GM21526 (cell line): ENCODE measurements around the gene GTPBP3.

Source experiments
- ATAC-seq: cut with Tn5 transposase; IDR thresholded peaks from one replicate; pipeline ENCODE4 v1.9.1; 2021; ENCODE audit warnings: moderate library complexity; ENCODE audit not compliant: unreplicated experiment, low FRiP score

The GTPBP3 gene

DNA sequence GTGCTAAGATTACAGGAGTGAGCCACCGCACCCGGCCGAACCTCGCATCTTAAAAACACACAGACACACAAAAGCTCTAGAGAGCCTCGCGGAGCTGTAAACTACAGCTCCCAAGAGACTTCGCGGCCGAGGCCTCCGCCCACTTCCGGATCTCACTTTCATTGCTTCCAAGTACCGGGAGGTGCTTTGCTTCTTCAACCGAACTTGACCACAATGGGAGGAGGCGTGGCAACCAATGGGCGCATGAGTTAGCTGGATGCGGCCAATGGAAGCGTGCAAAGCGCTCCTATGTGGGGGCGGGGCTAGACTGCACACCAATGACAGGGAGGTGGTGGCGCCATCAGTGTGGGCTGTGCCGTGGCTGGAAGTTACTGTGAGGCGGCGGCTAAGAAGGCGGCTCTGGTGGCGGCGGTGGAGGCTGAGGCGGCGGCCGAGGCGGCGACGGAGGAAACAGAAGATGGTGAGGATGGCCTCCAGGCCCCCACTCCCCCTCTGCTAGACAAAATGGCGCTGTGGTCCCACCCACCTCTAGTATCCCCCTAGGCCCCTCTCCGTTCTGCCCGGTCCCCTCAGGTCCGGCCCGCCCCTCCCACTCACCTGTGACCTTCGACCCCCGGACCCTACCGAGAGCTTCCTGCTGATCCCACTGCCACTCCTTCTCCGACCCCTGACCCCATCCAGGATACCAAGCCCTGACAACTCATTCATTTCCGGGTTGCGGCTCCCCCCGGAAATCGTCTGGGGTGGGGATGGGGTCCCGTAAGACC, 28.0 kb upstream of the GTPBP3 start, which contains the start of gene DDA1:
DDA1 (plus strand) TSS at position 366 of the 767 bp plus-strand sequence; CDS start at position 458, 92 bp downstream.
- peak; percentile 56 for ATAC-seq

DNA sequence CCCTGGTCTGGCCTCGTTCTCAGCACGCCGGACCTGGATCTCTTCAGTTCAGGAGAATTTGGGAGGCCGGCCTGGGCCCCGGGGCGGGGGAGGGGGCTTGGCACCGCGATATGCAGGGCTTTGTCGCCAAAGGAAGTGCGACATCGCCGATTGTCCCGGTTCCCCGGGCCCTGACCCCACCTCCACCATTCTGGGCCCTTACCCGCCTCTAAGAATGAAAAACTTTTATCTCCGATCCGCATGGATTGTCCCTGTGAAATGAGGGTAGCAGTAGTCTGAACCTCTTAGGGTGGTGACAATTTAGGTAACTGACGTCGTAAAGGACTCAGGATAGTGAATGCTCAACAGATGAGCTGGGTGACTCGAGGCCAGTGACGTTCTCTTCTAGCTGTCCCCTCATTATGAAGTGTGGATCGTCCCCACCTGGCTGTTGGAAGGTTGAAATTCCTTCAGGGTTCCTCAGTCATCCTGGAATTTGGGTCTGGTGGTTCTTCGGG, 27.3 kb upstream of the GTPBP3 start:
- no peak for ATAC-seq

DNA sequence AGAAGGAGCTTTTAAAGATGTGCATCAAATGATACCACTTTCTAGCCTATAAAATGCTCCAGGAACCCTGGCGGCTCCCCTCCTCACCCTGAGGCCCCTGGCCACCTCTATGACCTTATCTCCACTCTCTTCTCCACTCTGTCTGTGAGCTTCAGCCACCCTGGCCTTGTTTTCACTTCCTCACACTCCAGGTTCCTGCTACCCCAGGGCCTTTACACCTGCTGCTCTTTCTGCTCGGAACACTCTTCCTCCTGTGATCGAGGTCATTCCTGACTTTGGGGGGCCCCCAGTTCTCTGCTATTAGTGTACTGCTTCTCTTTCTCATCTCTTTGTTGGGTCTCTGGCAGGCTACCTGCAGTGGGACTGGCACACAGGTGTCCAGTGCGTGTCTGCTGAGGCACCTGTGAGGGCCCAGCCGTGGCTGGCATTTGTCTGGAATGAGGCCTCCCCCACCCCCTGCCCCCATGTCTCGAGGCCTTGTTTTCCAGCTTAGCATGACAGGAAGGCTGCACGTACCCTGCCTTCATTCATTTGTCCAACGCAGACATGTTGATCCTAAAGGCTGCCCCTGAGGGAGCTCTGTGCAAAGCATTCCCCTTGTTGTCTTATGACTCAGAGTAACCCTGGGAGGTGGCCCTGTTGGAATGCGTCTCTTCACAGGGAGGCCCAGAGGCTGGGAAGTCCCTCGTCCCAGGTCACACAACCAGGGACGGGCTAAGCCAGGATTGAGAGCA, 25.7 kb upstream of the GTPBP3 start:
- no peak for ATAC-seq

DNA sequence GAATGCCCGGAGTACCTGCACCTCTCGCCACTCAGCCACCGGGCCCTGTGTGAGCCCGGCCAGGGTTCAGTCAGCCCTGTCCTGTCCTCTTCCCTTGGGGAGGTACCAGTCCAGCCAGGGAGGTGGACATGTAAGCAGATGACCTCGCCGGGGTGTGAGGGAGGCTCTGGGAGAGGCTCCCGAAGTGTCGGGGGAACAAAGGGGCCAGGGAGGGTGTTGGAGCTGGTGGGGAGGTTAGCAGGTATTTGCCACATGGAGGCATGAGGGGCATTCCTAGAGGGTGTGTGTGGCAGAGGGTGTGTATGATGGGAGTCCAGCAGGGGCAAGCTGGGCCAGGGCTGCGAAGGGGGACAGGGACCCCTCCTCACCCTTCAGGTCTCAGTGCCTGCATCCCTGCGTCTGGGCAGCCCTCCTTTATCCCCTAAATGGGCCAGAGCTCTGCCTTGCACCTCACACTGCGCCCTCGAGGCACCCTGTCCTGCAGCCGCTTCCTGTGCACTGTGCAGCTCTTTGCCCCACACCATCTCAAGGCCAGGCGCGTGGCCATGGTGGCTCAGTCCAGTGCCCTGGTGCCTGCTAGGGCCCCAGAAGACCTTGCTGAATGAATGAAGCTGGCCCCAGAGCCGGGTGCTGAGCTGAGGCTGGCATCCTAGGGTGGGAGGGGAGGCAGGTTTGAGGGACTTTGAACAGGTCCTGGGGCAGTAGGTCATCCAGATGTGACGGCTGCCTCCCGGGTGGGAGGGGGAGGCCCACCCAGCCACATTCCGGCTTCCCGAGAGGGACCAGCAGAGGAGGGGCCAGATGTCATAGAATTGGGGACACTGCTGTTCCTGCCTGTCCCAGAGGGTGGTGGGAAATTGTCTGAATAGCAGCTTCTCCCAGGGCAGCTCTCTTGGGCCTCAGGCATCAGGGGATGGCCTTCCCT, 24.9 kb upstream of the GTPBP3 start:
- no peak for ATAC-seq

DNA sequence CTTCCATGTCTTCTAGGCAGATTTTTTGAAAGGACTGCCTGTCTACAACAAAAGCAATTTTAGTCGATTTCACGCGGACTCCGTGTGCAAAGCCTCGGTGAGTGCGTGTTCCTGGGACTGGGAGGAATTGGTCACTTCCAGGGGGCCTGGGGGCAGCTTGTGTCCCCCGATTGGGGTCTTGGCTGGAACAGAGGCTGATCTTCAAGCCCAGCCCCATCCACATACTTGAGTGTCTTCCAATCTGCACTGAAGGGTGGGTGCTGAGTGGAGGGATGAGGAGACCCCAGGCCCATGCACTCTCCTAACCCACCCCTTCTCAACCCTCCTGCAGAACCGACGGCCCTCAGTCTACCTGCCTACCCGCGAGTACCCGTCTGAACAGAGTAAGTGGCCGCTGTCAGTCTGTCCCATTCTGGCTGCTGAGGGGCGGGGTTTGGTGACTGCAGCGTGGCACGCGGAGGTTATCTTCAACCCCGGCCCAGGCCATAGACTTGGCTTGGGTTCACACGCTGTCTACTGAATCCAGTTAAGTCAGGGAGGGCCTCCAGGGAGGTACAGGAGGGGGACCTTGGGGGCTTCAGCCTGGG, 23.3 kb upstream of the GTPBP3 start:
- ATAC-seq = no peak

DNA sequence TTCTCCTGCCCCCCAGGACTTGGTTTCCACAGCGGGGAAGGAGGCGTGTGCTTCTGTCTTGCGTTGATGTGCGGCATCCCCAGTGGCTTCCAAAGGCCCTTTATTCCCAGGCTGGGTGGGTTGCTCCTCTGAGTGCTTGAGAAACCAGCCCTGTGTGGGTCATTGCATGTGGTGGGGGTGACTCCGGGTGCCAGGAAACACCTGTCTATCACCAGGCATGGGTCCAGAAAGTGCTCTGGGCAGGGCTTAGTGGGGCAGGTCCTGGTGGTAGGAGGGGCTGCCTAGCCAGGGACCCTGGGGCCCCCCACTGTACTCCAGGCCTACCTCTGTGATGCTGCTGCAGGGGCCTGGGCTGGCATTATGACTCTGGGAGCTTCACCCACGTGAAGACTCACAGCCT, 18.4 kb upstream of the GTPBP3 start:
- no peak for ATAC-seq

DNA sequence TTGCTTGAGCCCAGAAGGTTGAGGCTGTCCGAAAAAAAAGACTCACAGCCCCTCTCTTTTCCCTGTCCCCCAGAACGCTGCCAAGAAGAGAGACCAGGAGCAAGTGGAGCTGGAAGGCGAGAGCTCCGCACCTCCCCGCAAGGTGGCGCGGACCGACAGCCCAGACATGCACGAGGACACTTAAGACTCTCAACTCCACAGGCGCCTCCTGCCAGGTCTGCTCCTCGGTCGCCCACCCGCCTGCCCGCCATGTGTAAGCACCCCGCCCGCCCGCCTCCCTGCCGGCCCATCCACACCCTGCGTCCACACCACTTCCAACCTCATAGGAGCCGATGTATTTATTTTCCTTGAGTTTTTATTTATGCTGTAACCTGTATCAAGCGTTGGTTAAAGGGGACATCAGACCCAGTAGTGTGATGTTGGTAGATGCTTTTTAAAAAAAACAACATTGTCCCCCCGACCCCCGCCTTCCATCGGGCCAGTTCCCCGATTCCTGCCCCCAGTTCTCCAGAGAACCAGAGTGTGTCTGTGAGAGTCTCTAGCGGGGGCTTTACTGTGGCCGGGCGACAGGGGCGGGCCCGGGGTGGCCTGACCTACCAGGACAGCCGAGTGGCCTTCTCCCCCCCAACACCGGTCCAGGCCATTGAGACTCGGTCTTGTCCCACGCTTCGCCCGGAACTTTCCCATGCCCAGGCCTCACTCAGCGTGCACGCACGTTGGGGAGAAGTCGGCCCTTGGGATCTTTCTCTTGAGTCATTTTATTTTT, 17.7 kb upstream of the GTPBP3 start:
- no peak for ATAC-seq

DNA sequence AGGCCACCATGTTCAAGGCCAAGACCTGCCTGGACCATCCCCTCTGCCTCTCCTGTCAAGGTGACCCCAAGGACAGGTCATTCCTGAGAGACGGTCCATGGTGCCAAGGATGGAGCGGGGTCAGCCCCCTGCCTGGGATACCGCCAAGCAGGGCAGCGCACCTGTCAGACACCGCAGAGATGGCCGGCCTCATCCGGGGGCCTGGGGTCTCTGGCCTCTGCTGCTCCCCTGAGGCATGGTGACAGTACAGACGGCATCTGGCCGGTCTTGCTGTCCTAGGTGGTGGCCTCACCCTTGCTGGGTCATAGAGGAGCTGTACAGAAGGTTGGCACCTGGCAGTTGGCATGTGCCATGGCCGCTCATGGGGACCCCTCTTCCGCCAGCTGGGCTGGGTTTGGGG, 16.9 kb upstream of the GTPBP3 start:
- no peak for ATAC-seq

DNA sequence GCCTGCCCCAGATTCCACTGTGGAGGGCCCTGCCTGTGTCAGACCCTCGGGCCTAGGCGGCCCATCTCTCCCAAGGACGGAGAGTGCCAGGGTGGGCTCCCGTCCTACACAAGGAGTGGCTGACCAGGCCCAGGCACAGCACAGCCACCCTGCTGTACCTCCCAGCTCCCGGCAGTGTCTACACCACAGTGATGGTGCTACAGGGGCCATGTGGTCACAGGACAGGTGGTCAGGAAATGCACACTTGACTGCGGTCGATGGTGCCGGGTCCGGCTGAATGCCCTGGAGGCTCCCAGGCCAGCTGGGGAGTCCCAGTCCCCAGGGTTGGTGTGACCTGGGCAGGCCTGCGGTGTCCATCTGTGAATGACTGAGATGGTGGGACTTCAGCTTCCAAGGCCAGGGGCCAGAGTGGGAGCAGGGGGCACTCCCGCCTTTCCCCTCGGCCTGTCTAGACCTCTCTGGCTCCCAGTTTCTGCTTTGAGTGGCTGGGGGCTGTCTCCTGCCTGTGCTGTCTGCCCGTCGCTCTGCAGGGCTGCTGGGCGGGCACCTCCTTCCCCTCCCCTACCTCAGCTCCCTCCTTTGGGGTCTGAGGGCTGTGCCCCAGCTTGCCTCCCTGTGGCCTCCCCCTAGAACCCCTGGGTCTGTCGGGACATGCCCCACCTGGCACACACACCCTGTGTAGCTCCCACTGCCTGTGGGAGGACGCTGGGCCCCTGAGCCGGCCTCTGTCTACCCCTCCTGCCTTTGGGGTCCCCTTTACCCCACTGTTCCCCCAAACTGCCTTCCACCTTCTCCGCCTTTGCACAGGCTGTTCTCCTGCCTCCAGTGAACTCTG, 15.5 kb upstream of the GTPBP3 start:
- ATAC-seq = no peak

DNA sequence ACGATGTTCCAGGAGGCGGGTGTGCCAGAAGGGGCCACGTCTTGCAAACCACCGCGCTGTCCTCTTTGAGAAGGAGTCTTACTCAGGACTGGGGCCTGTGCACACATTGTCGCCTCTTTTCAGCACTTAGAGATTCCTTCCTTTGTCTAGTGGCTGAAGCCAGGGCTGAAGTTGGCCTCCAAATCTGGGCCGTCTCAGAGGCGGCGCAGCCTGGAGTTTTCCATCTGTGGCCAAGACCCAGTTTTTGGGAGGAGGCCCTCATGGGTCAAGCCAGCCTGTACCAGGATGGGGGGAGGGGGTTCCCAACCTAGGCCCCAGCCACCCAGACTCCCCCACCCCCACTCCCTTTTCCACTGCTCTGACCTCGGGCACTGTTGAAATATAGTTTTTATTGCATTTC, 14.5 kb upstream of the GTPBP3 start:
- ATAC-seq = no peak

DNA sequence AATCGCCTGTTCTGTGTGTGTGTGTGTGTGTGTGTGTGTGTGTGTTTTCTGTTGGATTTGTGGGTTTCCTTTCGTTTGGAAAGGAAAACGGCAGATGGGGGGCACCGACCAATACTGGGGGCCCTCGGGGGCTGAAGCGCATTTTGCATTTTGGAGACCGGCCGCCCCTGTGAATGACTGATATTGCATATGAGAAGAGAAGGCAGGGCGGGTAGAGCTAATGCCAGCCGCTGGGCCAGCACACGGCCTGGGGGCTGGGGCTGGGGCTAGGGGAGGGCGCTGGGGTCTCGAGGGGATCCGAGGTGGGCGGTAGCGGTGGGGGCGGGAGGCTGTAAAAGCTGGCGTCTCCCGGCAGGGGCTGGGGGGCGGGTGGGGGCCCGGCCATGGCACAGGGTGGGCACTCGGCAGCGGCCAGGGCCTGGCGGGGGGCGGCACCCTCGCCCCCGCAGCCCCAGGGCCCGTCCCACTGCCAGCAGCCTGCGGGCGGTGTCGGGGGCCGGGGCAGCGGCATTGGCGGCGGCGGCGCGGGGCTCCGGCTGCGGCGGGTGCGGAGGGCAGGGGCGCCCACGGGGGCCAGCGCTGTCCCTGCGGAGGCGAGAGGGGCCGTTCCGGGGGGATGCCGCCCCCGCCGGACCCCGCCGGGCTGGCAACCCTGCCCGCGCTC, 13.9 kb upstream of the GTPBP3 start:
- no peak for ATAC-seq

DNA sequence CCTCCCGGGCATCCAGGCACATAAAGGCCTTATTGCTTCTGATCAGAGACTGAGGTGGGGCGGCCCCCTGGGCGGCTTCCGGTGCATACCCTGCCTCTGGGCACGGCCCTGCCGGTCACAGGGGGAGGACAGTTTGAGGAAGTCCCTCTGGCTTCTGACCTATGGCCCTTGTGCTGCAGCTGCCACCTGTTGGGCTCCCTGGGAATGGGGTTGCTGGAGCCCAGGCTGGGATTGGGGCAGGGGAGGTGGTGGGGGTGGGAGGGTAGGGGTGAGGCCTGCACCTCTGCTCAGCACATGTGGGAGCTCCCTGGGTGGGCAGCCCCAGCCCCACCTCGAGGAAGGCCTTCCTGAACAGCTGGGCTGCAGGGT, 13.4 kb upstream of the GTPBP3 start:
- ATAC-seq = no peak

DNA sequence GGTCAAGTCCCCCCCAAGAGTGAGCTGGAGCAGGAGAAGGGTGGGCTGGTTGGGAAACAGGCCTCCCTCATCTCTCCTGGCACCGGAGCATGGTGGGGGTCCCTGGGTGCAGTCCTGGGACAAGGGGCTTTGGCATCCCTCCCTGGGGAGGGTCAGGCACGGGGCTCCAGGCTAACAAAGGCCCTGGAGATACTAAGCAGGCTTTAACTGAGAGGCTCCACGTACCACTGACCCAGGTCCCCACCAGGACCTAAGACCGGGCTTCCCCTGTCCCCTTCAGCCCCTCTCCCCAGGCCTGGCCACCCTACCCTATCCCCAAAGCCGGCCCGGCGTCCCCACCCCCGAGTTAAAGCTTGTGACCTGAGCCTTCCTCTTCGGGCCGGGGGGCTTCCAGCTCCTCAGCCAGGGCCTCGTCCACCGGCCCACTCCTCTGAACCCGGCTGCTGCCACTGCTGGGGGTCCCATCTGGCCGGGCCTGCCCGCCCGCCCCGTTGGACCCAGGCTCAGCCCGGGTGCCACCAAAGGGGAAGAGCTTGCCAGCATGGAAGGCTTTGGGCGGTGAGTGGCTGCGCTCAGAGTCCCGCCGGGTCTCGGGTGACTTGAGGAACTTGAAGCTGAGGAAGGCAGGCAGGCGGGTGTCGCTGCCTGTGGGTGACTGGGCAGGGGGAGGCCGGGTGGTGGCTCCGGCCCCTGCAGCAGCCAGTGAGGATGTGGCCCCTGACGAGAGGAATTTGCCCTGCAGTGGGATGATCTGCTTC, 12.8 kb upstream of the GTPBP3 start:
- ATAC-seq = no peak

DNA sequence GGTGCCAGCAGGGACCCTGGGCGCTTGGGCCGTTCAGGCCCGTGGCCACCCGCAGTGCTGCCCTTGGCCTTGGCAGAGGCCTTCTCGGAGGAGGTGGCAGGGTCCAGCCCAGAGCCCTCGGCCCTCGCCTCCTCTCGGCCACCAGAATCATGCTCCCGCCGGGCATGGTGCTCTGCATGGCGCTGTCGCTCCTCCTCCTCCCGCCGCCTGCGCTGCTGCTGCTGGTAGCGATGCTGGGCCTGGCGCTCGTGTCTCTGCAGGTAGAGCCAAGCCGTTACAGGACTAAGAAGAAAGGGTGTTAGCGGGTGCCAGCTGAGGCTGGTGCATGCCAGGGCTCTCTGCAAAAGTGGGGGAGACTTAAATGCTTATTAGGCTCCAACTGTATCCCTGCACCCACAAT, 12.2 kb upstream of the GTPBP3 start:
- ATAC-seq = no peak

DNA sequence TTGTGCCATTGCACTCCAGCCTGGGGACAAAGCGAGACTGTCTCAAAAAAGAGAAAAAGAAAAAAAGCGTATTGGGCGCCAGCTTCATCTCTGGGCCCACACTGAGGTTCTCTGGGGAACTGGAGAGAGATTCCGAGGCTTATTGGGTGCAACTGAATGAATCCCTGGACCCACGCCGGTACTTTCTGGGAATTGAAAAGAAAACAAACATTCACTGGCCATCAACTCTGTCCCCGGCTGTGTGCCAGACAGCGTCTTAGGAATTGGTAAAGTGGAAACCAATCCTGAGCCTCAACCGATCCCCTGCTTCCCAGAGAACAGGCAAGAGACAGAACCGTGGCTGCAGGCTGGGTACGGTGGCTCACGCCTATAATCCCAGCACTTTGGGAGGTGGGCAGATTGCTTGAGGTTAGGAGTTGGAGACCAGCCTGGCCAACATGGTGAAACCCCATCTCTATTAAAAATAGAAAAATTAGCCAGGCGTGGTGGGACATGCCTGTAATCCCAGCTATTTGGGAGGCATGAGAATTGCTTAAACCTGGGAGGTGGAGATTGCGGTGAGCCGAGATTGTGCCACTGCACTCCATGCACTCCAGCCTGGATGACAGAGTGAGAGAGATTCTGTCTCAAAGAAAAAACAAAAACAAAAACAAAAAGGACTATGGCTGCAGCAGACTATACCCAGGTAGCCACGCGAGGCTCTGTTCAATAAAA, 11.3 kb upstream of the GTPBP3 start:
- no peak for ATAC-seq

DNA sequence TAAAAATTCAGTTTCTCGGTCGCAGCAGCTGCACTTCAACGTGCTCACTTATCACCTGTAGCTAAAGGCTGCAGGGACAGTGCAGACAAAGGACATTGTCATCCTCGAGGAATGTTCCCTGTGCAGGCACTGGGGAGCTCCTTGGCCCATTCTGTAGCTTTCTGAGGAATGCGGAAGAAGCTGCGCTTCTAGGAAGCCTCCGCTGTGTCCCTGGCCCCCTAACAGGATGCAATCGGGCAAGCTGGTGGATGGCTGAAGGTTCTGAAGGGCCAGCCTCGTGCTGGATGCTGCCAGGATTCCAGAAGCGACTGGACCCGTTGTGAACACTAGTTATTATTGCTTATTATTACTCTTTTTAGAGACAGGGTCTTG, 10.8 kb upstream of the GTPBP3 start:
- ATAC-seq = no peak

DNA sequence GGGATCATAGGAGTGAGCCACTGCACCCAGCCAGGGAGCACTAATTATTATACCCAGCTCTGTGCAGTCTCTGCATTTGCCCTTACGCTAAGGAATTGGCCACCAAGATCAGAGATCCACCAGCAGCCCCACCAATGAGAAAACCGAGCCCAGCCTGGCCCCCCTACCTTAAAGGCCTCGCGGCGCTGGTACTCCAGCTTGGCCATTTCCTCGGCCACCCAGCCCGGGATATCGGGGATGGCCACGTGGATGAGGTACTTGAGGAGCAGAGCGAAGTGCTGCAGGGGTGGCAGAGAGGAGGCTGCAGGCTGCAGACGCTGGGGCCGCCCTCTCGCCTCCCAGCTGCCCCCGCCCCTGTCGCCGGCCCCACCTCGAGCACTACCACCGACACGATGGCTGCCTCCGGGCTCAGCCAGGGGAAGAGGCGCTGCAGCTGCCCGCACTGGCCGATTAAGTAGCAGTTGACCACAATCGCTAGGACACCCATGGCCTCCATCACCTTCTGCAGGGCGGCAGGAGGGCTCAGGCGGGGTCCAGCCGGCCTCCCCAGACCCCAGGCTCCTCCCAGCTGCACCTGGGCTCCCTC, 10.2 kb upstream of the GTPBP3 start:
- no peak for ATAC-seq
